ENCODE measurements around the gene RIN2.

Gene RIN2

GRCh38 chr20:19758133-19758500 lies at the start of gene RIN2:
TSS of gene RIN2 (plus strand) at chr20:19758258. CDS start at chr20:19889602, 131,344 bp downstream.
- peak within 1 kb of the TSS; percentile 84 to 90 for H3K4me3 ChIP-seq (replicated peaks in 1 of 2; ENCODE audit: low read depth in 2 of 2, low read length in 2 of 2)
- TF ChIP-seq, protein P1, sequence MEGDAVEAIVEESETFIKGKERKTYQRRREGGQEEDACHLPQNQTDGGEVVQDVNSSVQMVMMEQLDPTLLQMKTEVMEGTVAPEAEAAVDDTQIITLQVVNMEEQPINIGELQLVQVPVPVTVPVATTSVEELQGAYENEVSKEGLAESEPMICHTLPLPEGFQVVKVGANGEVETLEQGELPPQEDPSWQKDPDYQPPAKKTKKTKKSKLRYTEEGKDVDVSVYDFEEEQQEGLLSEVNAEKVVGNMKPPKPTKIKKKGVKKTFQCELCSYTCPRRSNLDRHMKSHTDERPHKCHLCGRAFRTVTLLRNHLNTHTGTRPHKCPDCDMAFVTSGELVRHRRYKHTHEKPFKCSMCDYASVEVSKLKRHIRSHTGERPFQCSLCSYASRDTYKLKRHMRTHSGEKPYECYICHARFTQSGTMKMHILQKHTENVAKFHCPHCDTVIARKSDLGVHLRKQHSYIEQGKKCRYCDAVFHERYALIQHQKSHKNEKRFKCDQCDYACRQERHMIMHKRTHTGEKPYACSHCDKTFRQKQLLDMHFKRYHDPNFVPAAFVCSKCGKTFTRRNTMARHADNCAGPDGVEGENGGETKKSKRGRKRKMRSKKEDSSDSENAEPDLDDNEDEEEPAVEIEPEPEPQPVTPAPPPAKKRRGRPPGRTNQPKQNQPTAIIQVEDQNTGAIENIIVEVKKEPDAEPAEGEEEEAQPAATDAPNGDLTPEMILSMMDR (IDR thresholded peaks at IDR 0.05; ENCODE audit: low read depth, low read length) = no peak
- DNase-seq (ENCODE audit: low read depth in 2 of 2) = no peak

DNA sequence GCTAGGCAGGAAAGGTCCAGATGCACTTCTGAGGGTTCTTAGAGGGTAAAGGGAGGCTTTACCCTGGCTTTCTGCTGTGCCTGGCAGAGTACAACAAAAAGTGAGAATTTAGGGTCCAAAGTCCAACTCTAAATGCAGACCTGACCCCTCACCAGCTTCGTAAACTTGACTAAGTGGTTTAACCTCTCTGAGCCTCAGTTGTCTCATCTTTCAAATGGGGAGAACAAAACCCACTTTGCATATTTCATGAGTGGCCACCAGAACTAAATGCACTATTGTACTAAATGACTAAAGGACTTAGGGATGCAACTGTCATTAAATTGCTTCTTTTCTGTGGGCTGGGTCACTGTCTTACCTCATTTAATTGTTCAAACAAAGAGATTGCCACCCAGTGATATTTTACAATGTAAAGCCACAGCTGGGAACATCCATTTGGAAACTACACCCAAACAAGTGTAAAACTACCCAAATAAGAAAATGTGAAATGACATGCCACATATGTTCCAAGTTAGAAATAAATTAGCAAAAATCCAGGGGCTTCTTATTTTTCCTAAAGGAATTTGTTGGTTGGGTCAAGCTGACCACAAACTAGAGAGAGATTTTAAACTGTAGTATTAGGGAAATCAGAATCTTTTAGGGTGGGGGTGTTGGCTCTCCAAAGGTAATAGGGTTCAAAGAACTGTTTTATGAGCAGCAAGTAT lies 48.3 kb upstream of the RIN2 start:
- TF ChIP-seq, protein P1 (IDR thresholded peaks at IDR 0.05; ENCODE audit: low read depth, low read length) = no peak
- no peak overlapping the region for H3K4me3 ChIP-seq (replicated peaks in 1 of 2; ENCODE audit: low read depth in 2 of 2, low read length in 2 of 2)
- no peak for DNase-seq (ENCODE audit: low read depth in 2 of 2)

DNA sequence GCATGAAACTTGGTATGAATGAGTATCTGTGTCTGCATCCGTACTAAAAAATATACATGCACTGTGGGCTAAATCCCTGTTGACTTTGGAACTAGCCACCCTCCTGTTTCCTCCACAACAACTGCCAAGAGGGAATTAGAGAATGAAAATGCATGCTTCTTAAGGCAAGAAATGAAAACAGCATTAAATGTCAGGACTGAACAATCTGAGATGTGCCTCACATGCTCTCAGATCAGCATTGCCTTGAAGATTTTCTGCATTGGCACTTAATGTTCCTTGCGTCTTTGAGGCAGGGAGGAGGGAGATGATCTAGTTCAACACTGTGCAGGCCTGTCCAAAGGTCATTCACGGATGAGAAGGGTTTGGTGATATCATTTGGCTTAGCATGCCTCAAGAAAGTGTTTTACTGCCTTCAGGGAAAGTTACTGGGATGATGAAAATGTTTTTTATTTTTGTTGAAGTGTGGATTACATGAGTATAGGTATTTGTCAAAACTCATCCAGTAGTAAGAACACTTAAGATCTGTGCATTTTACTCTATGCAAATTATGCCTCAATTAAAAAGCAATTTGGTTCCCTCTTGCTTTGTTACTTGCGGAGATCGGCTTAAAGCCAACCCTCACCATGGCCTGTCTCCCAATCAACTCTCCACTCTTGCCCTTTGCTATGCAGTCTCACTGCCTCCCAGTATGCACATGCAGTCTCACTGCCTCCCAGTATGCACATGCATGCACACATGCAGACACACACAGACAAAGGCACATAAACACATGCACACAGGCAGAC lies 47.5 kb upstream of the RIN2 start:
- DNase-seq (ENCODE audit: low read depth in 2 of 2) = peak; percentile 10 to 16
- H3K4me3 ChIP-seq (replicated peaks in 1 of 2; ENCODE audit: low read depth in 2 of 2, low read length in 2 of 2) = no peak overlapping the region
- TF ChIP-seq, protein P1 (IDR thresholded peaks at IDR 0.05; ENCODE audit: low read depth, low read length) = no peak

DNA sequence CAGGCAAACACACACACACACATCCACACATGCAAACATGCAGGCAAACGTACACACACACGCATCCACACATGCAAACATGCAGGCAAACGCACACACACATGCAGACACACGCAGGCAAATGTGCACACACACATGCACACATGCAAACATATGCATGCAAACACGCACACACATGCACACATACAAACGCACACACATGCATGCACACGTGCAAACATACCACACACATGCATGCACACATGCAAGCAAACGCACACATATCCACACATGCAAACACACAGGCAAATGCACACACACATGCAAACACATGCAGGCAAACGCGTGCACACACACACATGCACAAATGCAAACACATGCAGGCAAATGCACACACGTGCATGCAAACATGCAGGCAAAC lies 46.9 kb upstream of the RIN2 start:
- no peak overlapping the region for H3K4me3 ChIP-seq (replicated peaks in 1 of 2; ENCODE audit: low read depth in 2 of 2, low read length in 2 of 2)
- DNase-seq (ENCODE audit: low read depth in 2 of 2) = no peak
- TF ChIP-seq, protein P1 (IDR thresholded peaks at IDR 0.05; ENCODE audit: low read depth, low read length) = no peak

GRCh38 chr20:19712721-19713260 lies 45.3 kb upstream of the RIN2 start:
- DNase-seq (ENCODE audit: low read depth in 2 of 2) = no peak
- TF ChIP-seq, protein P1 (IDR thresholded peaks at IDR 0.05; ENCODE audit: low read depth, low read length) = no peak
- no peak overlapping the region for H3K4me3 ChIP-seq (replicated peaks in 1 of 2; ENCODE audit: low read depth in 2 of 2, low read length in 2 of 2)

DNA sequence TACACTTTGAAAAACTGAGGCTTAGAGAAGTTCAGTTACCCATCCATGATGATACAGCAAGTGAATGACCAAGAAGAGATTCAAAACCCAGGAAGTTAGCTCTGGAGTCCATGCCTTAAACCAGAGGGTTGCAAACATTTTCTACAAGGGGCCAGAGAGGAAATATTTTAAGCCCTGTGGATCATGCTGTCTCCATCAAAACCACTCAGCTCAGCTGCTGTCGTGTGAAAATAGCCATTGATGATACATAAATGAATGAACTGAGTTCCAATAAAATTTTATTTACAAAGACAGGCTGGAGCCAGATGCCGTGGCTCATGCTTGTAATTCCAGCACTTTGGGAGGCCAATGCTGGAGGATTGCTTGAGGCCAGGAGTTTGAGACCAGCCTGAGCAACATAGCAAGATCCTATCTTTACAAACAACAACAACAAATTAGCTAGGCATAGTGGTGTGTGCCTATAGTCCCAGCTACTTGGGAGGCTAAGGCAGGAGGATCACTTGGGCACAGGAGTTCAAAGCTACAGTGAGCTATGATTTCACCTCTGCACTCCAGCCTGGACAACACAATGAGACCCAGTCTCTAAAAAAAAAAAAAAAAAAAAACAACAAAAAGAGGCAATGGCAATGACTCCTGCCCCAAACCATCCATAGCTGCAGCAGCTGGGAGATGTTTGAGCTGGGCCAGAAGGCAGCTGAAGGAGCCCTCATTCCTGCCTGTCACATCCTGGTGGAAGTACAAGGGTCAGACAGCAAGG lies 44.1 kb upstream of the RIN2 start:
- TF ChIP-seq, protein P1 (IDR thresholded peaks at IDR 0.05; ENCODE audit: low read depth, low read length) = no peak
- no peak overlapping the region for H3K4me3 ChIP-seq (replicated peaks in 1 of 2; ENCODE audit: low read depth in 2 of 2, low read length in 2 of 2)
- DNase-seq (ENCODE audit: low read depth in 2 of 2) = no peak

Data from cardiac fibroblast (primary cell).